AG04449 (cell line): ENCODE data around the gene TMEM50A.

Experiments used
- CTCF ChIA-PET: fragments of 350-600 bp; formaldehyde crosslinking; extraction: SDS; loops from one replicate; lab custom pipeline; 2021; ENCODE audit warnings: antibody characterized with exemption; lab: Yijun Ruan, JAX
- POLR2A ChIA-PET: fragments of 400-600, 350-600 bp; formaldehyde crosslinking; extraction: SDS; loops from one replicate; lab custom pipeline; 2020; ENCODE audit warnings: antibody characterized with exemption, inconsistent platforms; lab: Yijun Ruan, JAX
- DNase-seq: peaks from one replicate; pipeline ENCODE4 v3.0.0-alpha.2; 2010; ENCODE audit warnings: low read depth, low spot score
- H3K4me3 ChIP-seq: 2 replicates; pipeline ENCODE4 v1.5.1; 2011; ENCODE audit warnings: low read depth, mild to moderate bottlenecking, control low read depth, low read length
- TF ChIP-seq, protein P1 (sequence below): IDR thresholded peaks from one replicate; pipeline ENCODE4 v1.5.1; 2011; ENCODE audit warnings: mild to moderate bottlenecking, moderate library complexity, low read length, control low read depth, inconsistent platforms; ENCODE audit not compliant: insufficient read depth; ENCODE audit errors: missing control alignments

TMEM50A gene

DNA sequence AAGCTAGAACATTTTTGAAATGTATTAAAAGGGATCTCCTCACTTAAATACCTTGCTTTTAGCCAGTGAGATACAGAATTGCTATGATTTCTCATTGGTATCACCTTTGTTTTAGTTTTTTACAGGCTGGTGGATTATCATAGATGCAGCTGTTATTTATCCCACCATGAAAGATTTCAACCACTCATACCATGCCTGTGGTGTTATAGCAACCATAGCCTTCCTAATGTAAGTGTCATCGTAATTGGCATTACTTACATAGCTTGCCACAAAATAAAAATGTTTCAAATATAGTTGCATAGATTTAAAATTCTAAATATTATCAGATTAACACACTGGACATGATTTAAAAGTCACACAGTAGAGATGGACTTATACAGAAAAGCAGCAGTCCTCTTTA is 4.7 kb downstream of the TMEM50A start:
- no peak overlapping the region for H3K4me3 ChIP-seq
- TF ChIP-seq, protein P1, sequence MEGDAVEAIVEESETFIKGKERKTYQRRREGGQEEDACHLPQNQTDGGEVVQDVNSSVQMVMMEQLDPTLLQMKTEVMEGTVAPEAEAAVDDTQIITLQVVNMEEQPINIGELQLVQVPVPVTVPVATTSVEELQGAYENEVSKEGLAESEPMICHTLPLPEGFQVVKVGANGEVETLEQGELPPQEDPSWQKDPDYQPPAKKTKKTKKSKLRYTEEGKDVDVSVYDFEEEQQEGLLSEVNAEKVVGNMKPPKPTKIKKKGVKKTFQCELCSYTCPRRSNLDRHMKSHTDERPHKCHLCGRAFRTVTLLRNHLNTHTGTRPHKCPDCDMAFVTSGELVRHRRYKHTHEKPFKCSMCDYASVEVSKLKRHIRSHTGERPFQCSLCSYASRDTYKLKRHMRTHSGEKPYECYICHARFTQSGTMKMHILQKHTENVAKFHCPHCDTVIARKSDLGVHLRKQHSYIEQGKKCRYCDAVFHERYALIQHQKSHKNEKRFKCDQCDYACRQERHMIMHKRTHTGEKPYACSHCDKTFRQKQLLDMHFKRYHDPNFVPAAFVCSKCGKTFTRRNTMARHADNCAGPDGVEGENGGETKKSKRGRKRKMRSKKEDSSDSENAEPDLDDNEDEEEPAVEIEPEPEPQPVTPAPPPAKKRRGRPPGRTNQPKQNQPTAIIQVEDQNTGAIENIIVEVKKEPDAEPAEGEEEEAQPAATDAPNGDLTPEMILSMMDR, result no peak
- POLR2A ChIA-PET, result interaction anchor here (0.9 to 1.6 kb wide), 3 partner anchors 95 to 103 kb away, joined by 3 to 9 read pairs (median 4); partner anchors contain the start of gene RSRP1
- no peak for DNase-seq
- CTCF ChIA-PET, result interaction anchor here (1.5 to 1.7 kb wide), 2 partner anchors 178 to 469 kb away, joined by 4 to 5 read pairs; no protein-coding TSS in a partner anchor

DNA sequence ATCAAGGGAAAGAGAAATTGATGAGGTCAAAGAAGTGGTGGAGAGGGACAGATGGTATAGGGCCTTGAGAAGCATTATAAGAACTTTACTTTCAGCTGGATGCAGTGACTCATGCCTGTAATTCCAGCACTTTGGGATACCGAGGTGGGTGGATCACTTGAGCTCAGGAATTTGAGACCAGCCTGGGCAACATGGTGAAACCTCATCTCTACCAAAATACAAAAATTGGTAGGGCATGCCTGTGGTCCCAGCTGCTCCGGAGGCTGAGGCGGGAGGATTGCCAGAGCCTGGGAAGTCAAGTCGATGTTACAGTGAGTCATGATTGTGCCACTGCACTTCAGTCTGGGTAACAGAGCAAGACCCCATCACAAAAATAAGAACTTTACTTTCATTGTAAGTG is 5.7 kb downstream of the TMEM50A start:
- CTCF ChIA-PET, result interaction anchor here (1.5 to 1.7 kb wide), 2 partner anchors 177 to 468 kb away, joined by 4 to 5 read pairs; no protein-coding TSS in a partner anchor
- peak; percentile 72 for DNase-seq
- TF ChIP-seq, protein P1, result no peak
- POLR2A ChIA-PET, result interaction anchor here (0.6 to 1.6 kb wide), 4 partner anchors 8 to 99 kb away, joined by 3 to 9 read pairs (median 4); partner anchors contain the start of gene RSRP1
- H3K4me3 ChIP-seq, result no peak overlapping the region

GRCh38 chr1:25347556-25347955 is 9.4 kb downstream of the TMEM50A start:
- H3K4me3 ChIP-seq, result no peak overlapping the region
- CTCF ChIA-PET, result no interaction called here
- TF ChIP-seq, protein P1, result no peak
- POLR2A ChIA-PET, result interaction anchor here (1.1 kb wide), 1 partner anchor 115 kb away, joined by 3 read pairs; no protein-coding TSS in a partner anchor
- no peak for DNase-seq

DNA sequence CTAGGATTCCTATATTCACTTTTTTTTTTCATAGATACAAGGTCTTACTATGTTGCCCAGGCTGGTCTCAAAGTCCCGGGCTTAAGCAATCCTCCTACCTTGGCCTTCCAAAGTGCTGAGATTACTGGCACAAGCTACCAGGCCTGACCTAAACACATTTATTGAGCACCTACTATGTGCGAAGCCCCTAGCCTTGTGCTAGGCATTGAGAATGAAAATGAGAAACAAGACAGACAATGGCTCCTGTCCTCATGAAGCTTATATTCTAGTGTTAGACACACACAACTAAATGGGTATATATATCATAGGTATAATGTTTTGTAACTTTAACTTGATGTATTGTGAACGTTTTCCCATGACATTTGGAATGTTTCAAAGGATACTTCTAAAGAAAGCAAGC is 11.5 kb downstream of the TMEM50A start:
- no peak overlapping the region for H3K4me3 ChIP-seq
- no peak for DNase-seq
- TF ChIP-seq, protein P1, result no peak
- CTCF ChIA-PET, result no interaction called here
- POLR2A ChIA-PET, result interaction anchor here (0.6 kb wide), 1 partner anchor 109 kb away, joined by 3 read pairs; no protein-coding TSS in a partner anchor

DNA sequence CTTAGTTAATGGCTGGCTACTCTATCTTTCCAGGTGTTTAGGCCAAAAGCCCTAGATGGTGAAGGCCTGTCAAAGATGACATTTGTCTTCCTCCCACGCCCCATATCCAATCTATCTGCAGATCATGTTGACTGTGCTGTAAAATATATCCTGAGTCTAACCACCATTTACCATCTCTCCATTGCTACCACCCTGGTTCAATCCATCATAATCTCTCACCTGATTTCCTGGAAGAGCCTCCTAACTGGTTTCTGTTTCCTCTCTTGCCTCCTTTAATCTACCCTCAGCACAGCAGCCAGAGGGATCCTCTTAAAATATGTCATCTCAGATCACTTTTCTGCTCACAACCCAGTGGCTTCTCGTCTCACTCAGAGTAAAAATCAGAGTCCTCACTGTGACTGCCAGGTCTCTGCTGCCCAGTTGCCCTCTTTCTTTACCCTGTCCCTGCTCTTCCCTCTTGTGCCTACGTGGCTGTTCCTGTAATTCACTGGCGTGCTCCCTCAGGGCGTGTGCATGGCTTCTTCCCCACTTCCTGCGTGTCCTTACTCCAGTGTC is 17.8 kb downstream of the TMEM50A start:
- DNase-seq, result no peak
- TF ChIP-seq, protein P1, result no peak
- CTCF ChIA-PET, result interaction anchor here (1.4 kb wide), 1 partner anchor 14 kb away, joined by 3 read pairs; no protein-coding TSS in a partner anchor

GRCh38 chr1:25356441-25356840 is 18.3 kb downstream of the TMEM50A start:
- no peak for DNase-seq
- ChIA-PET POLR2A (no interaction called here), CTCF (no interaction called here)
- H3K4me3 ChIP-seq, result no peak overlapping the region
- TF ChIP-seq, protein P1, result no peak

More for the DNA sequence above, 17.8 kb downstream of the TMEM50A start:
- POLR2A ChIA-PET, result no interaction called here
- H3K4me3 ChIP-seq, result no peak overlapping the region
